ENCODE measurements around the gene PITX2.

PITX2 gene

GRCh38 chr4:110636171-110636679 lies 13.3 kb upstream of the PITX2 start:
- DNase-seq = no peak

DNA sequence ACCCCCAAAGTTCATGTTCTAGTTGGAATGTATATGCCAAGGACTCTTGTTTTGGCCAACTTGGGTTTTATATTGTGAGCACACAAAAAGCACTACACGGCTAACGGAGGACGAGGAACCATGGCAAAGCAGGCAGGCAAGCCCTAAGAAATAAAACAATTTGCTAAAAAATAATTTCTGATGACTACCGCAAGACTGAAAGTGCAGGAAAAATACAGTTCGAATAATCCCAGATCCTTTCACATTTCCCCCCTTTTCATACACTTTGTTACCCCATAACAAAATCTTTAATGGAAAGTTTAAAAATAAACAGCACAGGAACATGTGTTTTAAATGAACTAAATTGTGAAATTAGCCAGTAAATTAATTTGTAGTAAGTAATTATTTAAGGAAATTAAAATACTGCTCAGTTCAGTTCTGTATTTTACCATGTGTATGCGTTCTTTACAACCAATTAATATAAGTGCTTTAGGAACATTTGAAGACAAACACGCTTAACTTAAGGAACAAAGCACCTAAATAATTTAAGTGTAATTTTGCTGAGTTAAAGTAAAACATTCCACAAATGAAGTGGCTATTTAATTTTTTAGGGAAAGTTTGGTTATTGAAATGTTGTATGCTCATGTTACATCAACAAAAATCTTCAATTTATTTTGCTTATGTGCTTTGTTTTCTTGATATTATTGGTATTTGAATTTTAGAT lies 12.4 kb upstream of the PITX2 start:
- no peak for DNase-seq

DNA sequence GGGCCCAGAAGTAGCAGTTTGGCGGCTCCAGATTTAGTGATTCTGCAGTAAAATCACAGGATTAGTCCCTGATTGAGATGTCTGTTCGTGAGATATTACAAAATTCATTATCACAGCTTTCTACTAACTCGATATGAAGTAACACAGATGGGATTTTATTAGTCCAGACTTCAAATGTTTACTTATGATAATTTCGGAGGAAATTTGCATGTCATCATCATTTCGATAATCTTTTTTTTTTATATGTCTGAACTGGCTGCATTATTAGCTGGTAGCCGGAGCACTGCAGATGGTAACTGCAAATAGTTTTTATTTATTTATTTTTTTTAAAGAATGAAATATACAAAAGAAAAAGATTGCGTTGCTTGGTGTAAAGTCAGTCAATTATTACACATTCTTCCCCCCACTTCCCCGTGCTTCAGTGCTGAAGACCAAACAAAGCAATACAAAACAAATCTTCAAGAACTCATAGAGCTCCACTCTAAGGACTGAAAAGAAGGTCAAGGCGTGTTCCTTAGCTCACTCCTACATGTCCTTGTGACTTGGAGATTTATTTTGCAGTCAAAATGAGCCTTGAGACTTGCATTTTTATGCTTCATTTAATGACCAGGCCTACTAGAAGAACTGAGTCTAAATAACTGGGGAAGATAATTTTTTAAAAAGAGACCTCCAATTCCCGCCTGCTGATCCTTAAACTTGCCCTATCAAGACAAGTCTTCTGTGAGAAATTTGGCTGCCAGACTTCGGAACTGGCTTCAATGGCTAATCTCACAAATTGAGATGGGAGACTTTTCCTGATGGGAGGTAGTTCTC lies 11.7 kb upstream of the PITX2 start:
- no peak for DNase-seq

DNA sequence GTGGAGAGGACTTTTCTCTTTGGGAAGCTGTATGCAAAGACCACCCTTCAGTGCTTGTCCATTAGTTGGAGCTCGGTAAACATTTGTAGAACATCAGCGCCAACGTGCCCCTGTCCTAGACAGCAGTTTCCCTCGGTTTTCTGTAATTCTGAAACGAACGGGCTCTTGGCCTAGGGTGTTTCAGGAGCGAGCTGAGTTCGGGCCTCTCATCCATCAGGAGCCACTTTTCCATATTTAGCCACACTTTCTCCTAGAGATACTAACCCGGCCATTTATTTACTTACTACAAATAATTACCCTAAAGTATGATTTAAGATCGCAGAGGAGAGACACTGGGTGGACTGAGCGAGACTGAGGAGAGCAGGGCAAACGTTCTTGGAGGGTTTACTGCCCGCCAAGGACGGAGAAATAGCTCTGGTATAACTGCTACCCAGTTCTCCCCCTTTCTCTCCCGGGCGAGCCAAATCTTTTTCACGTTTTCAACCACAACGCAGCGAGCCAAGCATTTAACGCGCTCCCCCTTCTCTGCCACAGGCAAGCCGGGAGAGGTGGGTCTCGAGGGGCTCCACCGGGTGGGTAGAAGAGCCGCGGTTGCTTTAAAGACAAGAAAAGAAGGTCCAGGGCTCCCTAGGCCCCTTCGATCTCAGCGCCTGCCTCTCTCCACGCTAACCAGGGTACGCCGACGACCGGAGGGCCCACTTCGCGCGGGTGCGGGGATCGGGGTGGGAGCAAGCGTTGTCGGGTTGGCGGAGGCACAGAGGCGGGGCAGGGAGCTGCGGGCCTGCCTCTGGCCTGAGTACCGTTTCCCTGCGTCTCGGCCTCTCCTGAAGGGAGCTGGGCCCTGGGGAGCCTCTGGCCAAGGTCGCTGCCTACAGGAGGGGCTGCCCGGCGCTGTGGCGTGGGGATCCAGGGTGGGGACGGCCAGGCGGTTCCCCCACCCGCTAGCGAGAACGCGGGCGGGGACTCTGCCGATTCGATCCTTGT lies 10.8 kb upstream of the PITX2 start:
- no peak for DNase-seq

DNA sequence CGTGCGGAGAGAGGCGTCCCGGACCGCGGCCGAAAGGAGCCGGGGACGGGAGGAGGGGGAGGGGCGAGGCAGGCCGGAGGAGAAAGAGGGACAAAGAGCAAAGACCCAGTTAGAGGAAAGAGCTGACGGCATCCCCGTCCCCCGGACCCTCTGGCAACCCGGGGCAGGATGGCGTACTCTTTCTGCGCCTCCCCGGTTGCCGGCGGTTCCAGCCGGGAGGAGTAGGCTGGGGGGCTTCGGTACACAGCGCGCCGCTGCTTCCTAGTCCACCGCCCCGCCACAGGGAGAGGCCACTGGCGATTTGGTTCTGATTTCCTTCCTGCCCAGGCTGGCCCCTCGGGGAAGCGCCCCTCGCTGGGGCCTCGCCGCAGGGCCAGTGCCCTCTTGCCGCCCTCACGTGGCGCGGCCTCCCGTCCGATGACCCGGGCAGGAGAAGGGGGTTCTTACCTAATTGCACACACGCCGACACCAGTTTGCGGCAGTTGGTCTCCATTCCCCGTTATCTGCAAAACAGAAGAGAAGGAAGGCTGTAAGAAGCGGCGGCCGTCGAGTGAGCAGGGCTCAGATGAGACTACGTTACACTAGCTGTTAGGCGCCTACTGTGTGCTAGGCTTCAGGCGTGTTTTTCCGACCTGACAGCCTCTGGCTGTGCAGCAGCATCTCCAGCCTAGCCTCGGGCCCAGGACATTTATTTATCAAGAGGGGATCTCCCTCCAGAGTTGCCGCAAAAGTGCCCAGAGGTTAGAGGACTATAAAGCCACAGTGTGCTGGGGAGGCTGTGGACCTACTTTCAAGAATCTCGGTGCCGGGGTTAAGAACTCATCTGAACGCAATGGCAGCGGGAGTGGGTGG lies 9.9 kb upstream of the PITX2 start:
- DNase-seq = no peak

DNA sequence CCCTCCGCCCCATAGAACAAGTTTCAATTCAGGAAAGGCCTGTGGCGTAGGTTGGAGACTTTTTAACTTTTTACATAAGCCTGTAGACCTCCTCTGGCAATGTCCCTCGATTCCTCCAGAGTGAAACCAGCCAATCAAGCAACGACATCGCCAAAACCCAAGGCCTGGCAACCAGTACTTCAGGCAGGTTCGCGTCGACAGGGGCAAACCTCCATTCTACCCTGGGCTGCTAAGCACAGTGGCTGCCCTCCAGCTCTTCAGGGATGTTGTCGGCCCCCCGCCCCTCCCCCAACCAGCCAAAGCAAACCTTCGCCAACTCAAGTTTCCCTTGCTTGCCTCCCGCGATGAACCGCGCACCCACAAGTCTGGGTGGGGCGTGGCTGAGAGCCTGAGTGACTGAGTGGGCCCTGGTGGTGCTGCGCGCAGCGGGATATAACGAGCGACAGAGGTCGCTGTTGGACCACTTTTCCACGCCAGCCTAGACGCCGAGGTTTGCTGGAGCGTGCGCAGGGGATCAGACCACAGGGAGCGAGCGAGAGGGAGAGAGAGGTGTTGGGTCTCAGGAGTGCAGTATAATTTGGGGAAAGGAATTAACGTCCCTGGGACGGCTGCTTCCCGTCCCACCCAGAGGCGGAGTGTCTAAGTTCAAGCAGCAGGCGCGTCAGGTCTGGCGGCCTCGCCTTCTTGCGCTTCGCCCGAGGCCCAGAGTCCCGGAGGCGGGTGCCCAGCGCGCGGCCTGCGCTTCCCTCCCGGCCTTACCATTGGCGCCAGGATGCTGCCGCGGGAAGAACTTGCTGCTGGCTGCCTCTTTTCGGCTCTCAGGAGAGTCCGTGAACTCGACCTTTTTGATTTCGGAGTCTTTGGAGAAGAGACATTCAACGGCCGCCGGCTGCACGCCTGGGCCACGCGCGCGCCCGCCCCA lies 9.0 kb upstream of the PITX2 start:
- peak; percentile 40 for DNase-seq

DNA sequence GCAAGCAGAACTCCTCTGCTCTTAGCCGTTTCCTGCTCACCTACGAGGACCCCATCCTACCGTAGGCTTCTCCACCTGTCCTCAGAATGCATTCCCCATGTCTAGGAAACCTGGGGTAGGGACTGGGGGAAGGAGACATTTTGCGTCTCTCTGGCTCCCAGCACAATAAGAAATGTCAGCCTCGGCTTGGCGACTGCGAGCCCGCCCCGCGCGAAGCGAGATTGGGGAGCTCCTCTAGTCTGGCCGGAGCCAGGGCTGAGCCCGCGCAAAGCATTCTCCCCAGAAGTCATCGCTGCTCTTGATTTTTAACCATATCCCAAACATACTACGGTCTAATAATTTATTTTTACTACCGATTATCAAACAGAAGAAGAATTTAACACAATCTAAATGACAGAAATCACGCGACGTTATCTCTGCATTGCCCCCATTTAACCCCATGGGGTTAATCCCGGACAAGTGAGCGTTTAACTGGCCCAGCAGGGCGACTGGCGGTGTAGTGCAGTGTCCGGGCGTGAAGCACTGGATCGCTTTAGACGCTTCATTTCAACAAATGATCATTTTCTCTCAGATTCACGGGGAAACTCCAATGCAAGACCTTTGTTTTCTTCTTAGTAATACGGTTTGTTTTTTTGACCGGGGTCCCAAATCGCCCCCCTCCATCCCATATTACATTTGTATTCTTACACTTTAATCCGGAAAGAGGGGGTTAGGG lies 8.0 kb upstream of the PITX2 start:
- DNase-seq = no peak

- DNase-seq = no peak
Observed at GRCh38 chr4:110629780-110630687, 7.2 kb upstream of the PITX2 start.

DNA sequence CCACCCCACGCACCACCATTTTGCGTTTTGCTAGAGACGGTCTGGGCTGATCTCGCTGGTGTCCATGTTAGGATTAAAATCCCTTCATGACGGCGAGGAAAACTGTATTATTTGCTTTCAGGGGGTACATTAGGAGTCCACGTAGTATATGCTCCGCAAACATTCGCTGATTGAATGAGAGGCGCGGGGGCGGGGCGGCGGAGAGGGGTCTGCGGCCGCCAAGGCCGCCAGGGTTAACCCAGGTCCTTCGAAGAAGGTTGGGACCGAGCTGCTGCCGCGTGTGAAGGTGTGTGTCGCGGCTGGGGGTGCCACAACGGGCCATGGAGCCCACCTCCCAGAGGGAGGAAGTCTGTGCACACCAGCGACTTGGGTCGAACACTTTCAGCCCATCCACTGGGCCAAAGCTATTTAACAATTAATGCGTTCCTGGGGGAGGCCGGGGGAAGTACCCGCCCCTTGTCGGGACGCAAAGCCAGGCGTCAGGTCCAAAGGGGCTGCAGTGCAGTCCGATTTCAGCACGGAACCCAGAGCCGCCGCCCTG lies 6.4 kb upstream of the PITX2 start:
- DNase-seq = no peak

DNA sequence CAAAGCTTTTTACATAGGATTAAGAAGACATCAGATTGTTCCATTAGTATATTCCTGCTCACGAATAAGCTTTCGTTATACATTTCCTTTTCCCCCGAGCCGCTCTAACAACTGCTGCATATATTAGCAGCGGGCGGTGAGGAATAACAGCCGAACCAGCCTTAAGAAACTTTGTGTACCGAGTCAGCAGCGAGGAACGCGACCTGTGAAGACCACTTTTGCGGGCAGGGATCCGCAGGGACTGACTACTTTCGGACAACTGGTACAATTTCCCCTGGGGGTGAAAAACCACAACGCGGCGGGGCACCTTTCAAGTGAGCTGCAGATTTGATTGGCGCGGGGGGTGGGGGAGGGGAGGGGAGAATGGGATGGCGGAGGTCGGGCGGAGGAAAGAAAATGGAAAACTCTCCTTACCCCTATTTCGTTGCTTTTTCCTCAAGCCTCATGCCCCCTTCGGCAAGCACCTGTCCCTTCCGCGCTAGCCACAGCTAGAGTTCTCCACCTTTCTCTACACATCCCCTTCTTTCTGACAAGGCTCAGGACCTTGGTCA lies 5.9 kb upstream of the PITX2 start:
- DNase-seq = no peak

DNA sequence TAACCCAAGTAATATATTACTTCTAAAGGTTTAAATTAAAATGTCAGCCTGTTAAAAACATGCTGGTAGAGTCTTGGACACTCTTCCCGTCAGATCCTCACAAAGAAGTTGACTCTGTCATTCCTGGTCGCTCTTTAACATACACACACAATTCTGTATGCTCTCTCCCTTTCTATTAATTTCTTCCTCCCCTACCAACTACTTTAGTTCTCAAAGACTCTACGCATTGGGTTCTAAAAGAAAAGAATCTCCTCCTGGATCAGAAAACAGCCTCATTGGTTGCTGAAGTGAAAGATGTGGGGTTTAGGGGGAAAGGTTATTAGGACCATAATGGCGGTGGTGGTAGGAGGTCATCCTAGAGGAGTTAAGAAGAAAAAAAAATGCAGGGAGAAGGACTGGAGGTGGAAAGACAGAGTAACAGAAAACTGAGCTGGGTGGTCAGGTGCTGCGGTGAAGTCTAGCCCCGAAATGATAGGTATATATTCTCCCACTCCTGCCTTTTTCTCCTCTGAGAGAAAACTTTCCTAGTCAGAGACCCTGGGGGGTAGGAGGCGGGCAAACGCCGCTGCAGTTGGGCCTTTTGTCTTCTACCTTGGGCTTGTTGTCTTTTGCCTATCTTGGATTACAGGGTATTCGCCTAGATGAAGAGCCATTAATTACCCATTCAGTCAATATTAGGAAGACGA lies 5.2 kb upstream of the PITX2 start:
- no peak for DNase-seq

- DNase-seq = no peak
Observed at GRCh38 chr4:110626532-110627153, 3.8 kb upstream of the PITX2 start.

- no peak for DNase-seq
Observed at GRCh38 chr4:110625576-110626257, 2.8 kb upstream of the PITX2 start.

DNA sequence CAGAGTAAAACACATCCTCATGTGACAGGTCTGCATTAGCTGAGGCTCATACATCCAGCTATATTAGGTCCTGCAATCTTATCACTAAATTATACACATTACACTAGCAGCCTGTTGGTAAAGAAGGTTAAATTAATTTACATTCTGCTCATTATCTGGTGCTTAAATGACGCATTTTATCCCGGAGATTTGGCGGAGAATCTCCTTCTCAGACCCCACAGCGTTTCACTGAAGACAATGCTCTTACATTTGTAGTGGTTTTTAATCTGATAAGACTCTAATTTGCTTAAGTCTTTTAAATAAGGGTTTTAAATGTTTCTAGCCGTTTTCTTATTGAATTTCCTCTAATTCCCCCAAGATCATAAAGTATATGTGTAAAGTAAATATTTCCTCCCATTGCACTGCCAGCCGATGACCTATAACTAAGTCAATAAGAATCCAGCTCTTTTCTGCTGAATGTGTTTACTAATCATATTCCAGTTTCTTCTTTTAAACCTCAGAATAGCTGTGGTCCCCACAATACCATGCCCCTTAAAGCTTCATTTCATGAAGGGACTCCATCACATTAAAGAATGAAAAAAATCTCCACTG lies 2.1 kb upstream of the PITX2 start:
- DNase-seq = no peak

GRCh38 chr4:110624398-110624780 lies 1.5 kb upstream of the PITX2 start:
- no peak for DNase-seq

DNA sequence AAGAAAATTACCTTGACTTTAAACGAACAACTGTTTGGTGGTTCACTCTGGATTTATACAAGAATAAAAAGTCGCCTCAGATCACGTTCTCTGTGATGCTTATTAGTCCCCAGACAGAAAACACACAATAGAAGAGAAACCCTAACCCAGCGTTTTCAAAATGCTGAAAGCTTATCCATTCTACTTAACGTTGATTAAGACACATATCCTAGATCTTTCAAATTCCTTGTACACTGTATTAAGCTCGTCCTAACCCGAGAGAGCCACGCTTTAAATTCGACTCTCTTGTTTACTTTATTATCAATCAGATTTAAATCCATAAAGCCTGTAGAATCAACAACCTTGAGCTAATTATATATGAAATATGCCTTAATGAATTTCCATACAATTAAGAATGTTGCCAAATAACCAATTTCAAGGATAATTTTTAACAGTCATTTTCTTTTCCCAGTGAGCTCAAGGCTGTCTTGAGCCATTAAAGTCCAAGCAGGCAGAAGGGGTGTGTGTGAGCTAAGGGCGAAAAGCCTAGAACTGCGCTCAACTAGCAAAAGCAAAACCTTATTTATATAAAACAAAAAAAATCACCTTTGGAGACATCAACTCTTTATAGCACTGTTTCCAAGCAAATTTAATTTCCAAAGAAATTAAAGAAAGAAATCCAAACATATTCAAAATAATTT lies 981 bp upstream of the PITX2 start:
- DNase-seq = no peak
